Thyroid gland (tissue), 4 donors: Measurements from ENCODE around the gene PPIL1. TPM values are rescaled to one million over a fixed set of nuclear protein-coding genes. Genes with fewer than 3 reads are reported as not detected.

Experiments
- DNase-seq, 2 donors: peaks; one replicate each; pipeline ENCODE4 v3.0.0-alpha.2; 2019
- H3K27ac ChIP-seq, 3 donors: fragments of 200-600 bp; sonication (generic); 1 replicate in 2 of 3; 2 replicates in 1 of 3; pipeline ENCODE4 v1.5.1; 2016 to 2019; ENCODE audit warnings: mild to moderate bottlenecking in 1 of 3, moderate library complexity in 1 of 3
- H3K27me3 ChIP-seq: fragments of 200-600 bp; sonication (generic); one replicate; pipeline ENCODE4 v1.5.1; 2019
- H3K36me3 ChIP-seq, 2 donors: fragments of 200-600 bp; sonication (generic); one replicate each; pipeline ENCODE4 v1.5.1; 2016 to 2019
- H3K4me1 ChIP-seq, 2 donors: fragments of 200-600 bp; sonication (generic); one replicate each; pipeline ENCODE4 v1.5.1; 2017 to 2019
- H3K4me3 ChIP-seq, 3 donors: fragments of 200-600 bp; sonication (generic); replicated peaks in 1 of 3; 1 replicate in 2 of 3; 2 replicates in 1 of 3; pipeline ENCODE4 v1.5.1; 2016; ENCODE audit warnings: mild to moderate bottlenecking in 1 of 3
- H3K9me3 ChIP-seq: fragments of 200-600 bp; sonication (generic); one replicate; pipeline ENCODE4 v1.5.1; 2017
- CTCF ChIP-seq, 6 experiments: fragments of 200-600 bp in 3 of 6; fragments of 450-650 bp in 3 of 6; sonication (generic) in 3 of 6; IDR thresholded peaks; one replicate each; pipeline ENCODE4 v1.5.1; 2016 to 2019; ENCODE audit warnings: antibody characterized with exemption in 6 of 6, mild to moderate bottlenecking in 2 of 6, inconsistent platforms in 1 of 6, moderate library complexity in 1 of 6
- POLR2A ChIP-seq, 2 donors: fragments of 450-650 bp; IDR thresholded peaks; one replicate each; pipeline ENCODE4 v1.6.1; 2017; ENCODE audit warnings: antibody characterized with exemption in 2 of 2, mild to moderate bottlenecking in 2 of 2, moderate library complexity in 1 of 2
- WGBS, 2 donors: methylation state at CpG; one replicate each; pipeline ENCODE4 v1.1.5; 2017; 5-methylcytosine and 5-hydroxymethylcytosine counted together
- intact Hi-C: fragments of 100-400 bp; cut with DNase I; formaldehyde crosslinking; loops from one replicate; pipeline ENCODE4 v1.15.1; 2023
- total RNA-seq, 4 donors: library from RNA; depleted of rRNA; stranded (reverse); fragments of >200 nt; gene quantifications; one replicate each; pipeline ENCODE4 v1.2.3, GENCODE V29; 2016

The PPIL1 gene
- 10 to 100 TPM; 35.3 to 69.4 (median 44.3) TPM for total RNA-seq

- WGBS, 2 donors, result 0 to 1% methylated on average over 47 to 50 of the region's 54 CpGs
- no peaks in the 10 kb centered on the region for H3K36me3 ChIP-seq
- peak within 1 kb of the TSS; percentile 67 to 85 (median 77) for H3K27ac ChIP-seq
- peaks cover 12 to 19% of the 10 kb centered on the region in 2 donors for H3K4me1 ChIP-seq
- TF ChIP-seq POLR2A (IDR thresholded peaks at IDR 0.05) (peak in 1 of 2 donors; percentile 65), CTCF (IDR thresholded peaks at IDR 0.05) (peak in 2 of 6 experiments; percentile 5 to 15)
- peak within 1 kb of the TSS; percentile 38 to 94 (median 74) for H3K4me3 ChIP-seq
- no peaks in the 10 kb centered on the region for H3K27me3 ChIP-seq
- intact Hi-C loops, result loop anchor here (10.0 kb wide), 1 partner anchor 340 kb away; no protein-coding TSS in a partner anchor
- no peaks in the 10 kb centered on the region for H3K9me3 ChIP-seq
- DNase-seq, result peak; percentile 80 to 81
Measured at GRCh38 chr6:36874443-36875249, at the start of gene PPIL1. Gene PPIL1 (minus strand): TSS chr6:36874803. CDS start chr6:36874772, 31 bp downstream.

- no peak for DNase-seq
- Histone ChIP-seq H3K27me3 (no peaks in the 10 kb centered on the region), H3K36me3 (peaks cover 7 to 13% of the 10 kb centered on the region in 2 donors), H3K9me3 (no peaks in the 10 kb centered on the region), H3K4me3 (no peak overlapping the region), H3K4me1 (peaks cover 10 to 31% of the 10 kb centered on the region in 2 donors), H3K27ac (no peak overlapping the region)
- no peak for TF ChIP-seq CTCF (IDR thresholded peaks at IDR 0.05)
- WGBS, 2 donors, result 88 to 94% methylated on average over 4 of the region's 4 CpGs
- intact Hi-C loops, result no loop called here
Measured at GRCh38 chr6:36924131-36924530, 49.5 kb upstream of the PPIL1 start.

DNA sequence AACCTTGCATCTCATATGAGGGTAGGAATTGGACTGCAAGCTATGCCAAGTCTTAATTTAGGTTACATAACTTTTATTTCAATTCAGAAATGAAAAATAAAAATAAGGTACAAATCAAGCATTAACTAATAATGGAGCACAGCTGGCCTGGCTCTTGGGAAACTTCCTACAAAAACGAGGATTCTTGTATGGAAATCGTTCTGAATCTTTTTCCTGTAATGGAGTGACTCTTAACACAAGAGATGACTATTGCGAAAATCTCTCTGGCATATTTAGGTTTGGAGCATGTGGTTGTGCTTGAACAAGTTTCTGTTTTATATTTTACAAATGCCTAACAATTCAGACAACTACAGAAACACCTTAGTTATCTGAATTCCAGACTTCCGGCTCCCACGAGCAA is 45.9 kb upstream of the PPIL1 start:
- H3K4me1 ChIP-seq, result peaks cover 34 to 40% of the 10 kb centered on the region in 2 donors
- H3K27ac ChIP-seq, result no peak overlapping the region
- no peak overlapping the region for H3K4me3 ChIP-seq
- TF ChIP-seq CTCF (IDR thresholded peaks at IDR 0.05) (no peak), POLR2A (IDR thresholded peaks at IDR 0.05) (no peak)
- H3K27me3 ChIP-seq, result no peaks in the 10 kb centered on the region
- peaks cover 7 to 13% of the 10 kb centered on the region in 2 donors for H3K36me3 ChIP-seq
- H3K9me3 ChIP-seq, result no peaks in the 10 kb centered on the region
- intact Hi-C loops, result no loop called here
- DNase-seq, result no peak
- WGBS, 2 donors, result 72 to 79% methylated on average over 5 of the region's 5 CpGs

DNA sequence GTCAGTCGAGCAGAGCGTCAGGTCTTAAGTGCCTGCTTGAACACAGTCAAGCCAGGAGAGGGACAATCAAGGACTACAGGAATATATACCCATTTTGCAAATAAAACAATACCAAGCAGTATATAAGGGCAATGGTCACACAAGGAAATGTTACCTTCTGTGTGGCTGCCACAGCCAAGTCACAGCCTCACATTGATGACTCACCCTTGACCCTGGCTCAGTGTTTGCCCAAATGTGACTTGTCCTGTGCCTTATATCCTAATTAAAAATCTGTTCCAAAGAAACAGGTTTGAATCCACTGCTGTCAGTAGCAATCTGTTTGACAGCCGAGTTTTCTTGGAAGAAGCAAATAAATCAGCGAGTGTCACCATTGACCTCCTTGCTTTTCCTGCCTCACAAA is 45.4 kb upstream of the PPIL1 start:
- 94 to 96% methylated on average over 4 of the region's 4 CpGs for WGBS, 2 donors
- Histone ChIP-seq H3K27me3 (no peaks in the 10 kb centered on the region), H3K4me3 (no peak overlapping the region), H3K4me1 (peaks cover 35 to 41% of the 10 kb centered on the region in 2 donors), H3K36me3 (peaks cover 7 to 13% of the 10 kb centered on the region in 2 donors), H3K27ac (peak overlapping the region in 1 of 3 donors; percentile 95), H3K9me3 (no peaks in the 10 kb centered on the region)
- DNase-seq, result no peak
- intact Hi-C loops, result no loop called here
- TF ChIP-seq CTCF (IDR thresholded peaks at IDR 0.05) (no peak), POLR2A (IDR thresholded peaks at IDR 0.05) (no peak)
